GM12875 (cell line): ENCODE measurements around the gene URAD.

ENCODE experiments used
- H3K4me3 ChIP-seq: one replicate; pipeline ENCODE4 v1.5.1; 2011; ENCODE audit warnings: low read depth, low read length, control low read depth
- CTCF ChIP-seq: IDR thresholded peaks from 2 replicates; pipeline ENCODE4 v1.5.1; 2011; ENCODE audit warnings: low read depth, mild to moderate bottlenecking, control low read depth, inconsistent platforms, low read length, moderate library complexity, borderline replicate concordance; ENCODE audit not compliant: insufficient read depth

URAD gene

GRCh38 chr13:27928805-27929753 lies 59.4 kb downstream of the URAD start:
- no peak for TF ChIP-seq CTCF
- H3K4me3 ChIP-seq, result no peak overlapping the region

GRCh38 chr13:27928353-27928804 lies 60.1 kb downstream of the URAD start:
- no peak for TF ChIP-seq CTCF
- H3K4me3 ChIP-seq, result no peak overlapping the region
